WTC11 (cell line): ENCODE data around the gene GABBR2. TPM values are rescaled to one million over a fixed set of nuclear protein-coding genes. Genes with fewer than 3 reads are reported as not detected.

ENCODE experiments used
- ATAC-seq: fragments of 200-7000 bp; cut with Tn5 transposase; 2 replicates; pipeline ENCODE4 v1.10.0; 2021; ENCODE audit warnings: mild to moderate bottlenecking, moderate library complexity
- CTCF ChIA-PET: fragments of 300-600 bp; sonication (Branson Sonifier 250); formaldehyde crosslinking; loops from one replicate; lab custom pipeline; 2021; ENCODE audit warnings: antibody characterized with exemption; lab: Charles Lee
- POLR2A ChIA-PET: fragments of 350-600 bp; sonication (Branson Sonifier 250); formaldehyde crosslinking; loops from one replicate; lab custom pipeline; 2021; ENCODE audit warnings: antibody characterized with exemption; lab: Charles Lee
- DNase-seq: peaks from one replicate; pipeline ENCODE4 v3.0.0; 2021; ENCODE audit warnings: low spot score
- H3K27ac Mint-ChIP-seq: 2 replicates; pipeline ENCODE4 v1.8.0; 2021; ENCODE audit warnings: mixed read lengths
- H3K27me3 Mint-ChIP-seq: 2 replicates; pipeline ENCODE4 v1.8.0; 2021; ENCODE audit warnings: low read depth, mild to moderate bottlenecking, moderate library complexity, mixed read lengths
- H3K36me3 Mint-ChIP-seq: 2 replicates; pipeline ENCODE4 v1.8.0; 2021; ENCODE audit warnings: mixed read lengths
- H3K4me1 Mint-ChIP-seq: 2 replicates; pipeline ENCODE4 v1.8.0; 2022; ENCODE audit warnings: mixed read lengths
- H3K4me3 Mint-ChIP-seq: 2 replicates; pipeline ENCODE4 v1.8.0; 2021; ENCODE audit warnings: mild to moderate bottlenecking, moderate library complexity, mixed read lengths
- H3K9me3 Mint-ChIP-seq: 2 replicates; pipeline ENCODE4 v1.8.0; 2021; ENCODE audit warnings: mixed read lengths
- AFF4 ChIP-seq: sonication (generic); formaldehyde crosslinking; IDR thresholded peaks from 2 replicates; pipeline ENCODE4 v1.8.1; 2023; ENCODE audit warnings: mild to moderate bottlenecking, missing genetic modification reagents, borderline replicate concordance
- ARID4B ChIP-seq: sonication (generic); formaldehyde crosslinking; IDR thresholded peaks from 2 replicates; pipeline ENCODE4 v1.8.0; 2023; ENCODE audit warnings: missing genetic modification reagents, mild to moderate bottlenecking, borderline replicate concordance
- E2F1 ChIP-seq: sonication (generic); formaldehyde crosslinking; IDR thresholded peaks from 2 replicates; pipeline ENCODE4 v1.8.0; 2022; ENCODE audit warnings: mild to moderate bottlenecking, missing genetic modification reagents
- E2F4 ChIP-seq: sonication (generic); formaldehyde crosslinking; IDR thresholded peaks from 2 replicates; pipeline ENCODE4 v1.8.1; 2022; ENCODE audit warnings: low read depth, mild to moderate bottlenecking, moderate library complexity, missing genetic modification reagents, borderline replicate concordance
- E2F5 ChIP-seq: sonication (generic); formaldehyde crosslinking; IDR thresholded peaks from 2 replicates; pipeline ENCODE4 v1.8.1; 2022; ENCODE audit warnings: mild to moderate bottlenecking, moderate library complexity, missing genetic modification reagents
- FOXP1 ChIP-seq: sonication (generic); formaldehyde crosslinking; IDR thresholded peaks from 2 replicates; pipeline ENCODE4 v1.8.0; 2022; ENCODE audit warnings: missing genetic modification reagents, mild to moderate bottlenecking, moderate library complexity, borderline replicate concordance
- GABPB1 ChIP-seq: sonication (generic); formaldehyde crosslinking; IDR thresholded peaks from 2 replicates; pipeline ENCODE4 v1.8.1; 2023; ENCODE audit warnings: mild to moderate bottlenecking, missing genetic modification reagents
- GTF2I ChIP-seq: fragments of 250-450 bp; sonication (Bioruptor Pico); conservative IDR thresholded peaks from 2 replicates; pipeline ENCODE4 v1.4.0; 2021; ENCODE audit warnings: mild to moderate bottlenecking
- IRF2 ChIP-seq: sonication (generic); formaldehyde crosslinking; IDR thresholded peaks from 2 replicates; pipeline ENCODE4 v1.8.0; 2022; ENCODE audit warnings: low read depth, missing genetic modification reagents, borderline replicate concordance
- NFATC4 ChIP-seq: fragments of 250-450 bp; sonication (Bioruptor Pico); IDR thresholded peaks from 2 replicates; pipeline ENCODE4 v1.9.0; 2021; ENCODE audit warnings: mild to moderate bottlenecking
- NFE2L1 ChIP-seq: sonication (generic); formaldehyde crosslinking; IDR thresholded peaks from 2 replicates; pipeline ENCODE4 v1.8.1; 2023; ENCODE audit warnings: missing genetic modification reagents
- OVOL2 ChIP-seq: fragments of 250-450 bp; sonication (Bioruptor Pico); IDR thresholded peaks from 2 replicates; pipeline ENCODE4 v1.9.0; 2021; ENCODE audit warnings: mild to moderate bottlenecking, borderline replicate concordance
- PREB ChIP-seq: sonication (generic); formaldehyde crosslinking; IDR thresholded peaks from 2 replicates; pipeline ENCODE4 v1.8.1; 2022; ENCODE audit warnings: mild to moderate bottlenecking, missing genetic modification reagents, moderate library complexity, borderline replicate concordance
- SMAD3 ChIP-seq: sonication (generic); formaldehyde crosslinking; IDR thresholded peaks from 2 replicates; pipeline ENCODE4 v1.8.0; 2022; ENCODE audit warnings: missing genetic modification reagents, mild to moderate bottlenecking, borderline replicate concordance
- TEAD4 ChIP-seq: sonication (generic); formaldehyde crosslinking; IDR thresholded peaks from 2 replicates; pipeline ENCODE4 v1.8.0; 2022; ENCODE audit warnings: mild to moderate bottlenecking, missing genetic modification reagents
- ZBTB43 ChIP-seq: sonication (generic); formaldehyde crosslinking; IDR thresholded peaks from 2 replicates; pipeline ENCODE4 v1.8.1; 2023; ENCODE audit warnings: mild to moderate bottlenecking, missing genetic modification reagents
- ZMAT4 ChIP-seq: fragments of 250-450 bp; sonication (Bioruptor Pico); IDR thresholded peaks from 2 replicates; pipeline ENCODE4 v1.9.0; 2021; ENCODE audit warnings: mild to moderate bottlenecking
- ZNF138 ChIP-seq: sonication (generic); formaldehyde crosslinking; conservative IDR thresholded peaks from 2 replicates; pipeline ENCODE4 v1.8.1; 2022; ENCODE audit warnings: mild to moderate bottlenecking, moderate library complexity, missing genetic modification reagents
- ZNF317 ChIP-seq: sonication (generic); formaldehyde crosslinking; IDR thresholded peaks from 2 replicates; pipeline ENCODE4 v1.8.1; 2023; ENCODE audit warnings: low read depth, mild to moderate bottlenecking, moderate library complexity, missing genetic modification reagents, borderline replicate concordance
- total RNA-seq: library from RNA; stranded (reverse); gene quantifications from 3 replicates; pipeline ENCODE4 v1.2.3, GENCODE V29; 2021

GABBR2 gene
- total RNA-seq, 1 experiment from 2014 or later, result 0.92 TPM

- TF ChIP-seq ZNF317 (CRISPR knock-in tag) (no peak), FOXP1 (no peak), NFE2L1 (CRISPR knock-in tag) (no peak), AFF4 (CRISPR knock-in tag) (no peak), ZBTB43 (no peak), GTF2I (CRISPR knock-in tag) (no peak), E2F4 (CRISPR knock-in tag) (no peak)
Observed at GRCh38 chr9:98515506-98516204, 193.1 kb downstream of the GABBR2 start (continued).

- Mint-ChIP-seq H3K27me3 (peaks cover 14% of the 10 kb centered on the region), H3K4me3 (no peak overlapping the region), H3K9me3 (peaks cover 6% of the 10 kb centered on the region; the same call in 1 of the 2 replicates), H3K36me3 (no peaks in the 10 kb centered on the region), H3K27ac (no peak overlapping the region), H3K4me1 (no peaks in the 10 kb centered on the region)
- ATAC-seq (no peak), DNase-seq (no peak)
- CTCF ChIA-PET, result no interaction called here
- POLR2A ChIA-PET, result no interaction called here
- TF ChIP-seq NFATC4 (CRISPR knock-in tag) (no peak), PREB (CRISPR knock-in tag) (no peak), IRF2 (no peak), ZNF138 (no peak), TEAD4 (CRISPR knock-in tag) (no peak), ZBTB43 (no peak), ARID4B (CRISPR knock-in tag) (no peak), ZMAT4 (no peak), OVOL2 (no peak), SMAD3 (no peak), E2F1 (CRISPR knock-in tag) (no peak), E2F5 (no peak), GABPB1 (CRISPR knock-in tag) (no peak)
Observed at GRCh38 chr9:98514841-98515240, 193.9 kb downstream of the GABBR2 start.
